Bronchial epithelial cell (primary cell): Measurements from ENCODE around the gene TMEM175. TPM values are rescaled to one million over a fixed set of nuclear protein-coding genes. Genes with fewer than 3 reads are reported as not detected.

Experiments used
- DNase-seq: peaks from one replicate; pipeline ENCODE4 v3.0.0-alpha.2; 2010; ENCODE audit warnings: low read depth
- FAIRE-seq: peaks from 2 replicates; lab custom pipeline; 2011; peaks lifted over from hg19 to GRCh38; lab: Jason Lieb, UNC
- H3K27me3 ChIP-seq: 2 replicates; pipeline ENCODE4 v1.5.1; 2011; ENCODE audit warnings: low read length; ENCODE audit not compliant: control insufficient read depth, insufficient read depth
- H3K36me3 ChIP-seq: 2 replicates; pipeline ENCODE4 v1.5.1; 2011; ENCODE audit warnings: low read length; ENCODE audit not compliant: control insufficient read depth, insufficient read depth
- H3K4me3 ChIP-seq: 2 replicates; pipeline ENCODE4 v1.5.1; 2011; ENCODE audit warnings: mild to moderate bottlenecking, low read depth, low read length, control low read depth
- total RNA-seq: library from RNA; depleted of rRNA; stranded (reverse); fragments of >200 nt; gene quantifications from 2 replicates; pipeline ENCODE4 v1.2.1, GENCODE V29; 2014
- TF ChIP-seq, protein P1 (sequence below): IDR thresholded peaks from 2 replicates; pipeline ENCODE4 v1.5.1; 2011; ENCODE audit warnings: mild to moderate bottlenecking, moderate library complexity, low read length, control low read depth, inconsistent platforms; ENCODE audit not compliant: insufficient read depth, severe bottlenecking

The TMEM175 gene
- total RNA-seq, 1 donor from 2014 or later: 3.4 TPM

DNA sequence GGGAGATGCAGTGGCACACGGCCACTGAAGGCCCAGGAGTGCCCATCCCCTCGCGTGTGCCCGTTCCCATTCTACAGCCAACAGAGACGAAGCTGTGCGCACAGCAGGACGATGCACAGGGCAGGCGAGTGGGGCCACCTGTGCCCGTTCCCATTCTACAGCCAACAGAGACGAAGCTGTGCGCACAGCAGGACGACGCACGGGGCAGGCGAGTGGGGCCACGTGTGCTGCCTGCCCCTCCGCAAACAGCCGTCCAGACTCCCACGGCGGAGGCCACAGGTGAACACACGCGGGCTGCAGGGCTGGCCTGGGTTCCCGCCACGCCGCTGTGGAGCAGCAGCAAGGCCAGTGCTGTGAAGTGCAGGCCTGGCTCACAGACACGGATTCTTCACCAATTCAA is 32.2 kb upstream of the TMEM175 start:
- Histone ChIP-seq H3K36me3 (peaks cover 31% of the 10 kb centered on the region), H3K4me3 (no peak overlapping the region), H3K27me3 (no peaks in the 10 kb centered on the region)
- TF ChIP-seq, protein P1, sequence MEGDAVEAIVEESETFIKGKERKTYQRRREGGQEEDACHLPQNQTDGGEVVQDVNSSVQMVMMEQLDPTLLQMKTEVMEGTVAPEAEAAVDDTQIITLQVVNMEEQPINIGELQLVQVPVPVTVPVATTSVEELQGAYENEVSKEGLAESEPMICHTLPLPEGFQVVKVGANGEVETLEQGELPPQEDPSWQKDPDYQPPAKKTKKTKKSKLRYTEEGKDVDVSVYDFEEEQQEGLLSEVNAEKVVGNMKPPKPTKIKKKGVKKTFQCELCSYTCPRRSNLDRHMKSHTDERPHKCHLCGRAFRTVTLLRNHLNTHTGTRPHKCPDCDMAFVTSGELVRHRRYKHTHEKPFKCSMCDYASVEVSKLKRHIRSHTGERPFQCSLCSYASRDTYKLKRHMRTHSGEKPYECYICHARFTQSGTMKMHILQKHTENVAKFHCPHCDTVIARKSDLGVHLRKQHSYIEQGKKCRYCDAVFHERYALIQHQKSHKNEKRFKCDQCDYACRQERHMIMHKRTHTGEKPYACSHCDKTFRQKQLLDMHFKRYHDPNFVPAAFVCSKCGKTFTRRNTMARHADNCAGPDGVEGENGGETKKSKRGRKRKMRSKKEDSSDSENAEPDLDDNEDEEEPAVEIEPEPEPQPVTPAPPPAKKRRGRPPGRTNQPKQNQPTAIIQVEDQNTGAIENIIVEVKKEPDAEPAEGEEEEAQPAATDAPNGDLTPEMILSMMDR: no peak
- FAIRE-seq (no peak), DNase-seq (no peak)

DNA sequence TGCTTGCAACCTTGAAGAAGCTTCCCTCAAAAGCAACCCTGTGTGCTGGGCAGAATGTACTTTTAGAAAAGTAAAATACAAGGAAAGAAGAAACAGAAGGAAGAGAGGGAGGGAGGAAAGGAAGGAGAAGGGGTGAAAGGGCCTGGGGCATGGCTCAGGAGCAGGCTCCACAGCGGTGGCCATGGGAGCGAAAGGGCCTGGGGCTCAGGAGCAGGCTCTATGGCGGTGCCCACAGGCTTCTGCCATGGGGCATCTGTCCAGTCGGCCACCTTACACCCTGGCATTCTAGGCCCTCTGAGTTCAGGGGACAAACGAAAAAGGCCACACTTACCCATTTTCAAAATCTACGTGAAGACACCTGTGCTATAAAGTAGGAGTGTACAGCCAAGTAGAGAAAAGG is 31.5 kb upstream of the TMEM175 start:
- Histone ChIP-seq H3K36me3 (peaks cover 29% of the 10 kb centered on the region), H3K27me3 (no peaks in the 10 kb centered on the region), H3K4me3 (no peak overlapping the region)
- no peak for FAIRE-seq
- no peak for DNase-seq
- TF ChIP-seq, protein P1: no peak

DNA sequence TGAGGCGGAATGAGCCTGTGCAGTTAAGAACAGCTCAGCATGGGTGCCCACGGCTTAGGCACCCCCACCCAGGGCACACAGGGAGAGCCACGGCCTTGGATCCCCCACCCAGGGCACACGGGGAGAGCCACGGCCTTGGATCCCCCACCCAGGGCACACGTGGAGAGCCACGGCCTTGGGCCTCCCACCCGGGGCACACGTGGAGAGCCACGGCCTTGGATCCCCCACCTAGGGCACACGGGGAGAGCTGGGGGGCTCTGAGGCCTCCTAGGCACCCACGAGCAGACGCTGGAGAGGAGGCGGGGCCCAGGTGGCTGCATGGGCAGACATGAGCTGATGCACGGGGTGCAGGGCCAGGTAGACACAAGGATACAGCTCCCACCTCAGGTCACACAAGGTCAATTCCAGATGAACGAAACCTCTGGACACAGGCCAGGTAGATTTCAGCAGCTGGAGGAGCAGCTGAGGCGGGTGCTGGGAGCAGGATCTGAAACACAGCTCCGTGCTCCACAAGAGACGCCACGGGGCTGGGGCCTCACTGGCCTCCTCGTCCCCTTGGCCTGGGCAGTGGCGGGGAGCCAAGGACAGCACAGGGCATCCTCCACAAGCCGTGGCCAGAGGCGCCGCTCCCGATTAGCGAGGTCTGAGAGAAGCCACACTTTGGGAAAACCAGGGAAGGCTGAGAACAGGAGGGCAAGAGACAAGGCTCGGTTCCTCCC is 30.9 kb upstream of the TMEM175 start:
- FAIRE-seq (no peak), DNase-seq (no peak)
- Histone ChIP-seq H3K4me3 (no peak overlapping the region), H3K27me3 (no peaks in the 10 kb centered on the region), H3K36me3 (peaks cover 28% of the 10 kb centered on the region)
- TF ChIP-seq, protein P1: no peak

DNA sequence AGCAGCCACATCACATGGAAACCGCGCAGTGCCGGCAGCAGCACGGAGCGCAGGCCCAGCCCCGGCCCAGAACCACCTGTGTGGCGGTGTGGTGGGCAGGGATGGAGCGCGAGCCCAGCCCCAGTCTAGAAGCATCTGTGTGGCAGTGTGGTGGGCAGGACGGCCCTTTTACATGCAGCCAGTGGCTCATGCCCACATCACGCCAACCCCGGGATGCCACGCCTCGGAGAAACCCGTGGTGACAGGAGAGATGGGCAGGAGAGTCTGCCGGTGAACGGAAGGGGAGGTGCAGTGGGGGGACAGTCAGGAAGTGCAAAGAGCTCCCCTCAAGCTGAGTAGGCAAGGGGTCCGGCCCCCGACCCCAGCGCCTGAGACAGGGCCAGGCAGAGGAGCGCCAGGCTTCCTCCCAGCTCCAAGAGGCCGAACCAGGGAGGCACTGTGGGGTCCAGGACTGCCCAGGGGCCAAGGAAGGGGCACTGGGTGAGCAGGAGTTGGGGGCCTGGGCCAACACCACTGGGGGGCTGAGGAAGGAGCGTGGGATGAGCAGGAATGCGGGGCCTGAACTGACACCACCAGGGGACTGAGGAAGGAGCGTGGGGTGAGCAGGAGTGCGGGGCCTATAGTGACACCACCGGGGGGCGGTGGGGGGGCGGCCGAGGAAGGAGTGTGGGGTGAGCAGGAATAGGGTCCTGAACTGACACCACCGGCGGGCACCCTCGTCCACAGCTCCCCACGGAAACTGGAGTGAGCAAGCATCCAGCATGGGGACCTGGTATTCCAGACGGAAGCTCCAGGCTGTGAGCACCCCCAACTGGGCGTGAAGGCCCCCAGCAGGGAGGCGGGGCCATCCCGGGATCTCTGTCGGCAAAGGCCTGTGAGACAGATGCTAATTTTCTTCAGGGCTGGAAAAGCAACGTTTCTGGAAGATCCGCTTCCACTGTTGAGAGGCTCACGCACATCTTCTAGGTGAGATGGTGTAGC is 28.9 kb upstream of the TMEM175 start:
- DNase-seq: no peak
- TF ChIP-seq, protein P1: no peak
- no peaks in the 10 kb centered on the region for H3K27me3 ChIP-seq
- no peak overlapping the region for H3K4me3 ChIP-seq
- H3K36me3 ChIP-seq: peaks cover 23% of the 10 kb centered on the region
- no peak for FAIRE-seq

DNA sequence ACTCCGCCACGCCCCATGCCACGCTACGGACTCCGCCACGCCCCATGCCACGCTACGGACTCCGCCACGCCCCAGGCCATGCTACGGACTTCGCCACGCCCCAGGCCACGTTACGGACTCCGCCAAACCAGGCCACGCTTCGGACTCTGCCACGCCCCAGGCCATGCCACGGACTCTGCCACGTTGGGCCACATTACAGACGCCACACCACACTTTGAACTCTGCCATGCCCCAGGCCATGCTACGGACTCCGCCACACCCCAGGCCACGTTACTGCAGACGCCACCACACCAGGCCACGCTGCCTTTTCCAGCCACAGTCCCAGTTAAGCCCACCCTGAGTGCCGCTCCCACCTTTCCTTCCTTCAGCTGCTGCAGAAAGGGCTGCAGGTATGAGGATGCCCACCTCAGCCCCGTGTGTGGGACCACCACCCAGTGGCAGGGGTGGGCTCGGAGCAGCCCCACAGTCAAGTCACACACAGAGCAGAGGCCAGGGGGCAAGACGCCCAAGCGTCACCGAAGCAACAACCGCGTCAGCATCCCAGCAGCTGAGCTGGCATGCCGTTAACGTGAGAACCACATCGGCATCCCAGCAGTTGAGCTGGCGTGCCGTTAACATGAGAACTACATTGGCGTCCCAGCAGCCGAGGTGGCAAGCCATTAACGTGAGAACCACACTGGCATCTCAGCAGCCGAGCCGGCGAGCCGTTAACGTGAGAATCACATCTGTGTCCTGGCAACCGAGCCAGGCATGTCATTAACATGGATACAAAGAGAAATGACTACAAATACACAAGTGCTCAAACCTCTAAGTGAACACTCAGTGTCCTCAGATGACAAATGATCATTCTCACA is 26.5 kb upstream of the TMEM175 start:
- DNase-seq: no peak

More for the DNA sequence above, 26.5 kb upstream of the TMEM175 start:
- H3K27me3 ChIP-seq: no peaks in the 10 kb centered on the region
- peaks cover 26% of the 10 kb centered on the region for H3K36me3 ChIP-seq
- no peak overlapping the region for H3K4me3 ChIP-seq
- no peak for FAIRE-seq
- TF ChIP-seq, protein P1: no peak
